K562 (cell line): ENCODE data around the gene NCDN. TPM values are rescaled to one million over a fixed set of nuclear protein-coding genes. Genes with fewer than 3 reads are reported as not detected.
A peak's percentile ranks its signal among the peaks of the same experiment; 100 is the strongest.

ENCODE experiments used
- BDP1 ChIP-seq: IDR thresholded peaks from 3 replicates; pipeline ENCODE4 v1.6.1; 2011; ENCODE audit not compliant: insufficient read length, insufficient read depth
- BRCA1 ChIP-seq, 2 experiments: fragments of 450-650 bp in 1 of 2; sonication (generic) in 1 of 2; formaldehyde crosslinking in 1 of 2; IDR thresholded peaks; 2 replicates each; pipeline versions ENCODE4 v1.5.0 to v1.6.1; 2017 to 2020; ENCODE audit warnings: mild to moderate bottlenecking in 1 of 2, missing genetic modification reagents in 1 of 2
- DPF2 ChIP-seq: fragments of 450-650 bp; IDR thresholded peaks from 2 replicates; pipeline ENCODE4 v1.6.1; 2016
- ELF4 ChIP-seq: fragments of 450-650 bp; formaldehyde crosslinking; IDR thresholded peaks from 2 replicates; pipeline ENCODE4 v1.4.0; 2022; ENCODE audit warnings: missing genetic modification characterization
- GATAD2A ChIP-seq: fragments of 450-650 bp; IDR thresholded peaks from 2 replicates; pipeline ENCODE4 v1.6.1; 2017
- HSF4 ChIP-seq: fragments of 250-450 bp; sonication (Bioruptor Pico); IDR thresholded peaks from 2 replicates; pipeline ENCODE4 v2.1.2; 2022; ENCODE audit warnings: mild to moderate bottlenecking, moderate library complexity, borderline replicate concordance
- NCOA1 ChIP-seq: fragments of 450-650 bp; IDR thresholded peaks from 2 replicates; pipeline ENCODE4 v1.6.1; 2016; ENCODE audit warnings: low read depth
- NFIC ChIP-seq: fragments of 450-650 bp; IDR thresholded peaks from 2 replicates; pipeline ENCODE4 v1.6.1; 2017; ENCODE audit warnings: mild to moderate bottlenecking, inconsistent platforms
- RFX5 ChIP-seq: IDR thresholded peaks from 2 replicates; pipeline ENCODE4 v1.6.1; 2011; ENCODE audit warnings: low read depth, mild to moderate bottlenecking, improper control_type of control experiment, low read length
- RHOXF2B ChIP-seq: fragments of 250-450 bp; sonication (Bioruptor Pico); conservative IDR thresholded peaks from 2 replicates; pipeline ENCODE4 v1.5.1; 2021
- STAT5A ChIP-seq: IDR thresholded peaks from 2 replicates; pipeline ENCODE4 v1.6.1; 2012; ENCODE audit warnings: low read length, inconsistent platforms, borderline replicate concordance
- TAL1 ChIP-seq: fragments of 450-650 bp; IDR thresholded peaks from 2 replicates; pipeline ENCODE4 v1.6.1; 2016; ENCODE audit warnings: mild to moderate bottlenecking
- TEAD2 ChIP-seq: fragments of 450-650 bp; IDR thresholded peaks from 2 replicates; pipeline ENCODE4 v1.6.1; 2016; ENCODE audit warnings: missing genetic modification characterization, control low read depth, missing compliant biosample characterization
- TRIM28 ChIP-seq: fragments of 450-650 bp; IDR thresholded peaks from 2 replicates; pipeline ENCODE4 v1.6.1; 2017
- YBX1 ChIP-seq: fragments of 450-650 bp; IDR thresholded peaks from 2 replicates; pipeline ENCODE4 v1.7.1; 2016; ENCODE audit warnings: mild to moderate bottlenecking
- ZNF3 ChIP-seq: fragments of 250-450 bp; sonication (Bioruptor Pico); IDR thresholded peaks from 2 replicates; pipeline ENCODE4 v1.5.0; 2021; ENCODE audit warnings: mild to moderate bottlenecking, moderate library complexity
- ZNF316 ChIP-seq: fragments of 450-650 bp; IDR thresholded peaks from 2 replicates; pipeline ENCODE4 v1.6.1; 2016
- ZNF444 ChIP-seq: fragments of 250-450 bp; sonication (Bioruptor Pico); IDR thresholded peaks from 2 replicates; pipeline ENCODE4 v1.4.0; 2020; ENCODE audit warnings: mild to moderate bottlenecking, moderate library complexity
- ZNF766 ChIP-seq: fragments of 200-800 bp; sonication (Bioruptor generic); conservative IDR thresholded peaks from 2 replicates; pipeline ENCODE4 v1.6.1; 2016; ENCODE audit warnings: missing genetic modification characterization, missing compliant biosample characterization
- polyA plus RNA-seq, 8 experiments: library from polyadenylated mRNA; depleted of rRNA in 4 of 8; stranded (reverse) in 5 of 8; unstranded in 3 of 8; fragments of >200 nt; fragmentation: Nextera tagmentation in 2 of 8; fragmentation: Illumina TruSeq in 1 of 8; extraction: Ambion mirVana in 2 of 8; extraction: Trizol in 1 of 8; gene quantifications; 2 replicates each; pipeline versions ENCODE4 v1.2.1 to v1.2.3, GENCODE V29; 2011 to 2014; ENCODE audit warnings: inconsistent platforms in 1 of 8, missing spikeins in 1 of 8
- total RNA-seq, 7 experiments: library from RNA; depleted of rRNA in 6 of 7; stranded (reverse); fragments of >200 nt in 6 of 7; fragmentation: Illumina TruSeq in 2 of 7; extraction: Trizol in 2 of 7; gene quantifications; 2 replicates each; pipeline versions ENCODE4 v1.2.1 to v1.2.3, GENCODE V29; 2011 to 2021; ENCODE audit warnings: low replicate concordance in 1 of 7
- TF ChIP-seq, protein P1 (sequence below): sonication (generic); formaldehyde crosslinking; IDR thresholded peaks from 2 replicates; pipeline ENCODE4 v1.8.1; 2023; ENCODE audit warnings: mild to moderate bottlenecking, missing genetic modification reagents
- TF ChIP-seq, protein P2 (sequence below), 2 experiments: IDR thresholded peaks in 1 of 2; conservative IDR thresholded peaks in 1 of 2; 2 replicates each; pipeline ENCODE4 v1.6.1; 2016; ENCODE audit warnings: low read depth in 2 of 2, mild to moderate bottlenecking in 1 of 2, missing compliant biosample characterization in 1 of 2, missing genetic modification characterization in 1 of 2, moderate library complexity in 1 of 2
- TF ChIP-seq, protein P3 (sequence below): sonication (generic); formaldehyde crosslinking; IDR thresholded peaks from 2 replicates; pipeline ENCODE4 v1.9.0; 2022; ENCODE audit warnings: mild to moderate bottlenecking, missing genetic modification reagents
- TF ChIP-seq, protein P4 (sequence below): sonication (generic); formaldehyde crosslinking; IDR thresholded peaks from 2 replicates; pipeline ENCODE4 v1.8.0; 2022; ENCODE audit warnings: missing genetic modification reagents, mild to moderate bottlenecking, borderline replicate concordance
- TF ChIP-seq, protein P5 (sequence below): sonication (generic); formaldehyde crosslinking; IDR thresholded peaks from 2 replicates; pipeline ENCODE4 v1.8.1; 2022; ENCODE audit warnings: missing genetic modification reagents

Gene NCDN
- total and polyA plus RNA-seq, 9 of the 15 experiments (the other 6 are each of a cell fraction or from before 2014, with no cell fraction given) = 1.9 to 35.1 (median 10.7) TPM

DNA sequence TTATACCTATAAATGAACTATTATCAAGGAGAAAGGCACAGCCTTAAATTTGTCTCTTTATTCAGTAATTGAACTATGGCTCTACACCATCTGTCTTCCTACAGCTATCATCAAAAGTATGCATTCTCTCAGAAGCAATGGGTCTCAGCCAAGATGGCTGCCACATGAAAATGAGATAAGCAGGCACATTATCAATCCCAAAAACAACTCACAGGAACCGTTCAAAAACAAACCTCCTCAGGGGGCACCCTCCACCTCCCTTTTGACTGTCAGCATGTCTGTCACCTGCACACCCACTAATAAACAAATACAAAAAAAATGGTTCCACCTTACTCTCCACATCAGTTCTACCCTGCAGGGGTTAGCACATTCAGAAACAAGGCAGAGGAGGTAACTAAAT is 24.0 kb upstream of the NCDN start (continued):
- TF ChIP-seq, protein P1, sequence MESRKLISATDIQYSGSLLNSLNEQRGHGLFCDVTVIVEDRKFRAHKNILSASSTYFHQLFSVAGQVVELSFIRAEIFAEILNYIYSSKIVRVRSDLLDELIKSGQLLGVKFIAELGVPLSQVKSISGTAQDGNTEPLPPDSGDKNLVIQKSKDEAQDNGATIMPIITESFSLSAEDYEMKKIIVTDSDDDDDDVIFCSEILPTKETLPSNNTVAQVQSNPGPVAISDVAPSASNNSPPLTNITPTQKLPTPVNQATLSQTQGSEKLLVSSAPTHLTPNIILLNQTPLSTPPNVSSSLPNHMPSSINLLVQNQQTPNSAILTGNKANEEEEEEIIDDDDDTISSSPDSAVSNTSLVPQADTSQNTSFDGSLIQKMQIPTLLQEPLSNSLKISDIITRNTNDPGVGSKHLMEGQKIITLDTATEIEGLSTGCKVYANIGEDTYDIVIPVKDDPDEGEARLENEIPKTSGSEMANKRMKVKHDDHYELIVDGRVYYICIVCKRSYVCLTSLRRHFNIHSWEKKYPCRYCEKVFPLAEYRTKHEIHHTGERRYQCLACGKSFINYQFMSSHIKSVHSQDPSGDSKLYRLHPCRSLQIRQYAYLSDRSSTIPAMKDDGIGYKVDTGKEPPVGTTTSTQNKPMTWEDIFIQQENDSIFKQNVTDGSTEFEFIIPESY (CRISPR knock-in tag) = no peak
- TF ChIP-seq NCOA1 = no peak
- TF ChIP-seq ZNF316 = no peak
- TF ChIP-seq GATAD2A = no peak
- no peak for TF ChIP-seq BRCA1 (IDR thresholded peaks at IDR 0.05)
- no peak for TF ChIP-seq BRCA1 (CRISPR knock-in tag; IDR thresholded peaks at IDR 0.05)
- TF ChIP-seq, protein P2, sequence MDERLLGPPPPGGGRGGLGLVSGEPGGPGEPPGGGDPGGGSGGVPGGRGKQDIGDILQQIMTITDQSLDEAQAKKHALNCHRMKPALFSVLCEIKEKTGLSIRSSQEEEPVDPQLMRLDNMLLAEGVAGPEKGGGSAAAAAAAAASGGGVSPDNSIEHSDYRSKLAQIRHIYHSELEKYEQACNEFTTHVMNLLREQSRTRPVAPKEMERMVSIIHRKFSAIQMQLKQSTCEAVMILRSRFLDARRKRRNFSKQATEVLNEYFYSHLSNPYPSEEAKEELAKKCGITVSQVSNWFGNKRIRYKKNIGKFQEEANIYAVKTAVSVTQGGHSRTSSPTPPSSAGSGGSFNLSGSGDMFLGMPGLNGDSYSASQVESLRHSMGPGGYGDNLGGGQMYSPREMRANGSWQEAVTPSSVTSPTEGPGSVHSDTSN (CRISPR knock-in tag; IDR thresholded peaks at IDR 0.05; ENCODE audit: low read depth) = no peak
- TF ChIP-seq, protein P2 (tag; conservative IDR thresholded peaks at IDR 0.05; ENCODE audit: low read depth) = no peak
- TF ChIP-seq DPF2 = 0 out of 2 replicates have a peak, but pooled peaks have one; percentile 22
- TF ChIP-seq HSF4 (CRISPR knock-in tag) = no peak
- TF ChIP-seq ZNF3 (CRISPR knock-in tag) = no peak
- TF ChIP-seq, protein P3, sequence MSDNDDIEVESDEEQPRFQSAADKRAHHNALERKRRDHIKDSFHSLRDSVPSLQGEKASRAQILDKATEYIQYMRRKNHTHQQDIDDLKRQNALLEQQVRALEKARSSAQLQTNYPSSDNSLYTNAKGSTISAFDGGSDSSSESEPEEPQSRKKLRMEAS = no peak
- TF ChIP-seq, protein P4, sequence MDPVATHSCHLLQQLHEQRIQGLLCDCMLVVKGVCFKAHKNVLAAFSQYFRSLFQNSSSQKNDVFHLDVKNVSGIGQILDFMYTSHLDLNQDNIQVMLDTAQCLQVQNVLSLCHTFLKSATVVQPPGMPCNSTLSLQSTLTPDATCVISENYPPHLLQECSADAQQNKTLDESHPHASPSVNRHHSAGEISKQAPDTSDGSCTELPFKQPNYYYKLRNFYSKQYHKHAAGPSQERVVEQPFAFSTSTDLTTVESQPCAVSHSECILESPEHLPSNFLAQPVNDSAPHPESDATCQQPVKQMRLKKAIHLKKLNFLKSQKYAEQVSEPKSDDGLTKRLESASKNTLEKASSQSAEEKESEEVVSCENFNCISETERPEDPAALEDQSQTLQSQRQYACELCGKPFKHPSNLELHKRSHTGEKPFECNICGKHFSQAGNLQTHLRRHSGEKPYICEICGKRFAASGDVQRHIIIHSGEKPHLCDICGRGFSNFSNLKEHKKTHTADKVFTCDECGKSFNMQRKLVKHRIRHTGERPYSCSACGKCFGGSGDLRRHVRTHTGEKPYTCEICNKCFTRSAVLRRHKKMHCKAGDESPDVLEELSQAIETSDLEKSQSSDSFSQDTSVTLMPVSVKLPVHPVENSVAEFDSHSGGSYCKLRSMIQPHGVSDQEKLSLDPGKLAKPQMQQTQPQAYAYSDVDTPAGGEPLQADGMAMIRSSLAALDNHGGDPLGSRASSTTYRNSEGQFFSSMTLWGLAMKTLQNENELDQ (CRISPR knock-in tag) = no peak
- no peak for TF ChIP-seq BDP1
- peak; percentile 25; the same call in 1 of the 2 replicates for TF ChIP-seq NFIC
- TF ChIP-seq, protein P5, sequence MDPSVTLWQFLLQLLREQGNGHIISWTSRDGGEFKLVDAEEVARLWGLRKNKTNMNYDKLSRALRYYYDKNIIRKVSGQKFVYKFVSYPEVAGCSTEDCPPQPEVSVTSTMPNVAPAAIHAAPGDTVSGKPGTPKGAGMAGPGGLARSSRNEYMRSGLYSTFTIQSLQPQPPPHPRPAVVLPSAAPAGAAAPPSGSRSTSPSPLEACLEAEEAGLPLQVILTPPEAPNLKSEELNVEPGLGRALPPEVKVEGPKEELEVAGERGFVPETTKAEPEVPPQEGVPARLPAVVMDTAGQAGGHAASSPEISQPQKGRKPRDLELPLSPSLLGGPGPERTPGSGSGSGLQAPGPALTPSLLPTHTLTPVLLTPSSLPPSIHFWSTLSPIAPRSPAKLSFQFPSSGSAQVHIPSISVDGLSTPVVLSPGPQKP (CRISPR knock-in tag) = no peak
- no peak for TF ChIP-seq STAT5A
- TF ChIP-seq TEAD2 (tag) = no peak
- no peak for TF ChIP-seq ZNF766 (CRISPR knock-in tag)
- TF ChIP-seq RHOXF2B (CRISPR knock-in tag) = no peak
- TF ChIP-seq YBX1 = no peak
- TF ChIP-seq TAL1 = peak; percentile 37; the same call in 1 of the 2 replicates
- no peak for TF ChIP-seq ELF4 (CRISPR knock-in tag)
- TF ChIP-seq TRIM28 = no peak
- TF ChIP-seq ZNF444 (CRISPR knock-in tag) = no peak
- no peak for TF ChIP-seq RFX5
